DND-41 (cell line): ENCODE results near the gene CDX1.

Experiments used
- EZH2 ChIP-seq: IDR thresholded peaks from 3 replicates; pipeline ENCODE4 v1.6.1; 2012; ENCODE audit warnings: borderline replicate concordance, low read depth, mild to moderate bottlenecking, moderate library complexity, low read length, inconsistent platforms; ENCODE audit not compliant: severe bottlenecking
- TF ChIP-seq, protein P1 (sequence below): IDR thresholded peaks from 2 replicates; pipeline ENCODE4 v1.5.1; 2012; ENCODE audit warnings: borderline replicate concordance, low read length, moderate library complexity, mild to moderate bottlenecking; ENCODE audit not compliant: poor library complexity, severe bottlenecking; ENCODE audit errors: extremely low read depth

DNA sequence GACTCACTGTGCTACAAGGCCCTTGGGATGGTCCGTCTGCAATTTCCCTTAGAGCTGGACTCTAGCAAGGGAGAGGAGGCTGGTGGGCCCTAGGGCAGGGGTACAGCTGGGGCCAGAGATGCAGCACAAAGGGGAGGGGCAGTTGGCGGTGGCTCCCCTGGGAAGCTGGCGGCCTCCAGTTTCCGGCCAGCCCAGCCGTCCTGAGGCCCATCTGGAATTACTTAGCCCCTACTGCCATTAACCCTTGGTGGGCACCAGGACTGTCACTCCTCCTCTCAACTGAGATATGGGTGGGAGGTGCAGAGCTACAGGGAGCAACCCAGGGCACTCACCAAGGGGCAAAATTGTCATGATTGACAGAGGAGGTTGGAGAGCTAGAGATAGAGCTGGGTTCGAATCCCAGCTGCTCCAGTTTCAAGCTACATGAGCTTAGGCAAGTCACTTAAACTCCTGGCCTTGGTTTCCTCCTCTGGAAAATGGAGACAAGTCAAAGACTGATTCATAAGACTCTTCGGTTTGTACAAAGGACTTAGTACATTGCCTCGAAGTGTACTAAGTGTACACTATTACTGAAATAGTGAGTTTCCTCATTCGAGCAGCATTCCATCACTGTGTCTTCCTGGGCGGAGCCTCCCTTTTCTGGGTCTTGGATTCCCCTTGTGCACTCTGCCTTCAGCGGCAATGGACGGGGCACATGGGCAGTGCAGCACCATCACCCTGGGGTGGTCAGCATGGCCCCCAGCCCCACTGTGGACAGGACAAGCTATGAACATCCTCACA is 8.2 kb upstream of the CDX1 start:
- TF ChIP-seq, protein P1, sequence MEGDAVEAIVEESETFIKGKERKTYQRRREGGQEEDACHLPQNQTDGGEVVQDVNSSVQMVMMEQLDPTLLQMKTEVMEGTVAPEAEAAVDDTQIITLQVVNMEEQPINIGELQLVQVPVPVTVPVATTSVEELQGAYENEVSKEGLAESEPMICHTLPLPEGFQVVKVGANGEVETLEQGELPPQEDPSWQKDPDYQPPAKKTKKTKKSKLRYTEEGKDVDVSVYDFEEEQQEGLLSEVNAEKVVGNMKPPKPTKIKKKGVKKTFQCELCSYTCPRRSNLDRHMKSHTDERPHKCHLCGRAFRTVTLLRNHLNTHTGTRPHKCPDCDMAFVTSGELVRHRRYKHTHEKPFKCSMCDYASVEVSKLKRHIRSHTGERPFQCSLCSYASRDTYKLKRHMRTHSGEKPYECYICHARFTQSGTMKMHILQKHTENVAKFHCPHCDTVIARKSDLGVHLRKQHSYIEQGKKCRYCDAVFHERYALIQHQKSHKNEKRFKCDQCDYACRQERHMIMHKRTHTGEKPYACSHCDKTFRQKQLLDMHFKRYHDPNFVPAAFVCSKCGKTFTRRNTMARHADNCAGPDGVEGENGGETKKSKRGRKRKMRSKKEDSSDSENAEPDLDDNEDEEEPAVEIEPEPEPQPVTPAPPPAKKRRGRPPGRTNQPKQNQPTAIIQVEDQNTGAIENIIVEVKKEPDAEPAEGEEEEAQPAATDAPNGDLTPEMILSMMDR, result no peak
- no peak for TF ChIP-seq EZH2
